ENCODE measurements around the gene ACOT6.
"Not testable (repeated sequence)": the region's sequence is repeated elsewhere in the genome, so short reads cannot be mapped to it uniquely, and the experiment has no call there.

Gene ACOT6

DNA sequence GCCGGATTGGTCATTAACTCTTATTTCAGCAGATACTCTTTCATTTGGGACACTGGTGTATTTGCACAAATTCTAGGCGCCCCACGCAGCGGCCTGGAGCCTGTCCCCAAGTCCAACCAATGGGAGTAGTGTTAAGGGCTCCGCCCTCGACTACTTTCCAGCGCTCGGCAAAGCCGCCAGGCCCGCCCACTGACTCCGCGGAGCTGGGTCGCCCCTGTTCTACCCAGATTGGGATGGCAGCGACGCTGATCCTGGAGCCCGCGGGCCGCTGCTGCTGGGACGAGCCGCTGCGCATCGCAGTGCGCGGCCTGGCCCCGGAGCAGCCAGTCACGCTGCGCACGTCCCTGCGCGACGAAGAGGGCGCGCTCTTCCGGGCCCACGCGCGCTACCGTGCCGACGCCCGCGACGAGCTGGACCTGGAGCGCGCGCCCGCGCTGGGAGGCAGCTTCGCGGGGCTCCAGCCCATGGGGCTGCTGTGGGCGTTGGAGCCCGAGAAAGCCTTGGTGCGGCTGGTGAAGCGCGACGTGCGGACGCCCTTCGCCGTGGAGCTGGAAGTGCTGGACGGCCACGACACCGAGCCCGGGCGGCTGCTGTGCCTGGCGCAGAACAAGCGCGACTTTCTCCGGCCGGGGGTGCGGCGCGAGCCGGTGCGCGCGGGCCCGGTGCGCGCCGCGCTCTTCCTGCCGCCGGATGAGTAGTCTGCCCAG, at the start of gene ACOT6:
ACOT6 (plus strand) TSS at position 179 of the 707 bp plus-strand sequence; CDS start at position 234, 55 bp downstream.
- DNase-seq: peak; percentile 86

GRCh38 chr14:73562696-73563095, 49.6 kb upstream of the ACOT6 start:
- DNase-seq: not testable (repeated sequence)

DNA sequence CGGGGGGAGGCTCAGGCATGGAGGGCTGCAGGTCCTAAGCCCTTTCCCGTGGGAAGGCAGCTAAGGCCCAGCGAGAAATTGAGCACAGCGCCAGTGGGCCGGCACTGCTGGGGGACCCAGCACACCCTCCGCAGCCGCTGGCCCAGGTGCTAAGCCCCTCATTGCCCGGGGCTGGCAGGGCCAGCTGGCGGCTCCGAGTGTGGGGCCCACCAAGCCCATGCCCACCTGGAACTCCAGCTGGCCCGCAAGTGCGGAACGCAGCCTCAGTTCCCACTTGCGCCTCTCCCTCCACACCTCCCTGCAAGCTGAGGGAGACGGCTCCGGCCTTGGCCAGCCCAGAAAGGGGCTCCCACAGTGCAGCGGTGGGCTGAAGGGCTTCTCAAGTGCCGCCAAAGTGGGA, 45.9 kb upstream of the ACOT6 start:
- DNase-seq: not testable (repeated sequence)

- DNase-seq: not testable (repeated sequence)
Measured at GRCh38 chr14:73566935-73567334, 45.4 kb upstream of the ACOT6 start.

DNA sequence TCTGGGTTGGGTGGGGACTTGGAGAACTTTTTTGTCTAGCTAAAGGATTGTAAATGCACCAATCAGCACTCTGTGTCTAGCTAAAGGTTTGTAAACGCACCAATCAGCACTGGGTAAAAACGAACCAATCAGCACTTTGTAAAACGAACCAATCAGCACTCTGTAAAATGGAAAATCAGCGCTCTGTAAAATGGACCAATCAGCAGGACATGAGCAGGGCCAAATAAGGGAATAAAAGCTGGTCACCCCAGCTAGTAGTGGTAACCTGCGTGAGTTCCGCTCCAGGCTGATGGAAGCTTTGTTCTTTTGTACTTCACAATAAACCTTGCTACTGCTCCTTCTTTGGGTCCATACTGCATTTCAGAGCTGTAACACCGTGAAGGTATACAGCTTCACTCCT, 45.0 kb upstream of the ACOT6 start:
- no peak for DNase-seq

DNA sequence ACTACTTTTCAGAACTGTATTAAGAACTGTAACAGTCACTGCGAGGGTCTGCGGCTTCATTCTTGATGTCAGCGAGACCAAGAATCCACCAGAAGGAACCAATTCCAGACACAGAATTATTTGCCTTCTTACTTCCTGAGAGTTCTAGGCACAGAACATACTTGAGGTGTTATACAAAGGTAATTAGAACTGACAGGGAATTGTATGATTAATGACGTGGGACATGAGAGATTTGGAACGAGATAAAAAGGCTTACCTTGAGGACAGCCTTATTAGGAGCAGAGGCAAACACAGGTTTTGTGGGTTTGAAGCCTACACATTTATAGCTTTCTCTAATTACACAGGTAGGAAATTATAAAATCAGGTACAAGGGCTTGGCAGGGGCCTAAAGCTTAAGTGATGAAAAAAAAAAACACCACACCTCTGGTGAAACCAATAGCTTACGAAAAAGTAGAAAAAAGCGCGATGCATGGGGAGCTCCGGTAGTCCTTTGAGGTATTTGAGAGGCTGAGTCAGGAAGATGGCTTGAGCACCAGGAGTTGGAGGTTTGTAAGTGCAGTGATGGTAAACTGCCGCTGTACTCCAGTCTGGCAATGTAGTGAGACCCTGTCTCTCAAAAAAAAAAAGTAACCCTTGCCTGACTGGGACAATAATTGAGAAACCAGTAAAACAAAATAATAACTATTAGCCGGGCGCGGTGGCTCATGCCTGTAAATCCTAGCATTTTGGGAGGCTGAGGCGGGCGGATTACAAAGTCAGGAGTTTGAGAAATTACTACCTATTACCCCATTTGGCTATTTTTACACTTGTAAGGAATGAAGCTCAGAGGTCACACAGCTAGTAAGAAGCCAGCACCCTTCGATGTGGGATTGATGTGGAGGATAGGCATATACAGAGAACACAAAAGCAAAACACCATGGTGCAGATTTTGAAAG, 44.1 kb upstream of the ACOT6 start:
- DNase-seq: no peak

DNA sequence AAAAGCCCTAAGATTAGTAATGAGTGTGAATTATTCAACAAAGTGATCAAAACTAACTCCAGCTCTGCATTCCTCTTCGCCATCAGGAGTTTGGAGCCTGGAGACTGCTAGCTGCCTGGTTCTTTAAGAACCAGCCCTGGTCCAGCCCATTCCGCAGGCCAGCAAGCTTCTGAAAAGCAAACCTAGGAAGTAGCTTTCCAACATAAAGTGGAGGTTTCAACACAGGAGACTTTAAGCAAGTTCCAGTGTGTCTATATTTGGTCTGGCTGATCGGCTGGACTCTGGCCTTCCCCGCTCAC, 43.5 kb upstream of the ACOT6 start:
- DNase-seq: not testable (repeated sequence)

GRCh38 chr14:73569185-73569958, 42.9 kb upstream of the ACOT6 start, which contains the start of gene ACOT2:
Gene ACOT2 (plus strand): TSS chr14:73569213. CDS start chr14:73569241, 28 bp downstream.
- peak; percentile 88 for DNase-seq

GRCh38 chr14:73570913-73571312, 41.4 kb upstream of the ACOT6 start:
- DNase-seq: peak; percentile 81

GRCh38 chr14:73573034-73573433, 39.3 kb upstream of the ACOT6 start:
- DNase-seq: not testable (repeated sequence)

DNA sequence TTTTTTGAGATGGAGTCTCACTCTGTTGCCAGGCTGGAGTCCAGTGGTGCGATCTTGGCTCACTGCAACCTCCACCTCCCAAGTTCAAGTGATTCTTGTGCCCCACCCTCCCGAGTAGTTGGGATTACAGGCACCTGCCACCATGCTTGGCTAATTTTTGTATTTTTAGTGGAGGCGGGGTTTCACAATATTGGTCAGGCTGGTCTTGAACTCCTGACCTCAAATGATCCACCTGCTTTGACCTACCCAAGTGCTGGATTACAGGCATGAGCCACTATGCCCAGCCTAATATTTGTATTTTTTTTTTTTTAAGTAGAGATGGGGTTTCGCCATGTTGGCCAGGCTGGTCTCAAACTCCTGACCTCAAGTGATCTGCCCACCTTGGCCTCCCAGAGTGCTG, 38.6 kb upstream of the ACOT6 start:
- not testable (repeated sequence) for DNase-seq

DNA sequence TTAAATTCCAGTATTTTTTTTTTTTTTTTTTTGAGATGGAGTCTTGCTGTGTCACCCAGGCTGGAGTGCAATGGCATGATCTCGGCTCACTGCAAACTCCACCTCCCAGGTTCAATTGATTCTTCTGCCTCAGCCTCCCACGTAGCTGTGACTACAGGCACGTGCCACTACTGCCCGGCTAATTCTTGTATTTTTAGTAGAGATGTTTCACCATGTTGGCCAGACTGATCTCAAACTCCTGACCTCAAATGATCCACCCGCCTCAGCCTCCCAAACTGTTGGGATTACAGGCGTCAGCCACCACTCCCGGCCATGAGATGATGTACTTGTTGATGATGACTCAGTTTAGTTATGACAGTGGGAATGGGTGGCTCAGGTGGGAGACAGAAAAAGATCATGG, 38.1 kb upstream of the ACOT6 start:
- not testable (repeated sequence) for DNase-seq

GRCh38 chr14:73576391-73576790, 35.9 kb upstream of the ACOT6 start:
- no peak for DNase-seq

DNA sequence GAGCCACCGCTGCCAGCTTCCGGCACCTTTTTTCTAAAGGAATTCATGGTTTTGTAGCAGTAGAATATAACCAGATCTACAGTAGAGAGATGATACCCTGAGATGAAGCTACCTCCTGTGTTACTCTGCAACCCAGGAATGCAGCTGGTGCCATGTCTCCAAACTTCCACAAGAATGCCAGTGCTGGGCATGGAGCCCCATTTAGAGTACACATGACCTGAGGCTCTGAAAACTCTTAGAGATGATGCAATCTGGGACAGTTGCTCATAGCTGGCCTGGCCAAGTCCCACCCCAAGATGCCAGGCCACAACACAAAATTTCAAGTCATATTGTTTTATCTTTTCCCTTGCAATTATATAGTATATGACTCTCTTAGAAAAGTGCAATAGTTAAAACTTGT, 35.1 kb upstream of the ACOT6 start:
- not testable (repeated sequence) for DNase-seq

- DNase-seq: not testable (repeated sequence)
Measured at GRCh38 chr14:73582102-73582979, 30.0 kb upstream of the ACOT6 start.

DNA sequence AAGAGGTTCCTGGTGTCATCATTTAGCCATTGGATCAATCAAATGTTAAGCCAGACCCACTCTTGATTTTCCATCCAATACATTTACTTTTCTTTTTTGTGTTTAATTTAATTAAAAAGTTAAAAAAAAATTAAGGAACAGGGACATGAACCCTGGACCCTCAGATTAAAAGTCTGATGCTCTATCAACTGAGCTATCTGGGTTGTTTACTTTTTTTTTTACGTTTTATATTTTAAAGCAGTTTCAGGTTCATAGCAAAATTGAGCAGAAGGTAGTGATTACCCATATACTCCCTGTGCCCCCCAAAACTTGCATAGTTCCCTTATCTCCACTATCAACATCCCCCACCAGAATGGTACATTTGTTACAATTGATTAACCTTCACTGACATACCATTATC, 23.6 kb upstream of the ACOT6 start:
- DNase-seq: no peak

DNA sequence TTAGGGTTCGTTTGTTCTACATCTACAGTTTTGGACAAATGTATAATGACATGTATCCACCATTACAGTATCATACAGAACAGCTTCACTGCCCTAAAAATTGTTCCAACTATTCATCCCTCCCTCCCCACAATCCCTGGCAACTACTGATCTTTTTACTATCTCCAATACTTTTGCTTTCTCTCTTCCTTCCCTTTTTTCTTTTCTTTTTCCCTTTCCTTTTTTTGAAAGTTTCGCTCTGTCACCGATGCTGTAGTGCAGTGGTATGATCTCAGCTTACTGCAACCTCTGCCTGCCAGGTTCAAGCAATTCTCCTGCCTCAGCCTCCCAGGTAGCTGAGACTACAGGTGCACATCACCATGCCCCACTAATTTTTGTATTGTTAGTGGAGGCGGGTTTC, 23.2 kb upstream of the ACOT6 start:
- no peak for DNase-seq

DNA sequence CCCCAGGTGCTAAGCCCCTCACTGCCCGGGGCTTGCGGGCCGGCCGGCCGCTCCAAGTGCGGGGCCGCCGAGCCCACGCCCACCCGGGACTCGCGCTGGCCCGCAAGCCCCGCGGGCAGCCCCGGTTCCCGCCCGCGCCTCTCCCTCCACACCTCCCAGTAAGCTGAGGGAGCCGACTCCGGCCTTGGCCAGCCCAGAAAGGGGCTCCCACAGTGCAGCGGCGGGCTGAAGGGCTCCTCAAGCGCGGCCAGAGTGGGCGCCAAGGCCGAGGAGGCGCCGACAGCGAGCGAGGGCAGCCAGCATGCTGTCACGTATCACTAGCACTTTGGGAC, 21.7 kb upstream of the ACOT6 start:
- not testable (repeated sequence) for DNase-seq

- peak; percentile 75 for DNase-seq
Measured at GRCh38 chr14:73591690-73592449, 20.4 kb upstream of the ACOT6 start, which contains the start of gene ACOT4. Gene ACOT4 (plus strand): TSS chr14:73591873. CDS start chr14:73591960, 87 bp downstream.

GRCh38 chr14:73594491-73594890, 17.8 kb upstream of the ACOT6 start:
- DNase-seq: no peak

GRCh38 chr14:73599499-73599898, 12.8 kb upstream of the ACOT6 start:
- no peak for DNase-seq
